PC-3 (cell line): ENCODE measurements around the gene PRSS48. TPM values are rescaled to one million over a fixed set of nuclear protein-coding genes. Genes with fewer than 3 reads are reported as not detected.

ENCODE experiments used
- ATAC-seq: fragments of 200-7000 bp; cut with Tn5 transposase; 2 replicates; pipeline ENCODE4 v1.9.1; 2020; ENCODE audit warnings: mild to moderate bottlenecking, moderate library complexity
- BruUV-seq: library from RNA; stranded (reverse); fragments of 400-500 nt; replicated peaks from 2 replicates; lab custom pipeline; 2021; lab: Mats Ljungman, UMichigan
- CTCF ChIA-PET: fragments of 300-600 bp; sonication (Branson Sonifier 250); formaldehyde crosslinking; loops from one replicate; lab custom pipeline; 2022; ENCODE audit warnings: antibody characterized with exemption; lab: Charles Lee
- POLR2A ChIA-PET: fragments of 300-600 bp; sonication (Branson Sonifier 250); formaldehyde crosslinking; loops from one replicate; lab custom pipeline; 2022; ENCODE audit warnings: antibody characterized with exemption; ENCODE audit not compliant: unreplicated experiment; lab: Charles Lee
- DNase-seq: peaks from one replicate; pipeline ENCODE4 v3.0.0-alpha.2; 2015
- H2AFZ ChIP-seq: fragments of 300-600 bp; sonication (generic); 2 replicates; pipeline ENCODE4 v1.6.0; 2016; ENCODE audit warnings: antibody characterized with exemption, low read length
- H3F3A ChIP-seq: fragments of 300-600 bp; sonication (generic); one replicate; pipeline ENCODE4 v1.6.0; 2017; ENCODE audit warnings: antibody characterized with exemption, low read length, control low read depth, mild to moderate bottlenecking; ENCODE audit not compliant: unreplicated experiment
- H3K27ac ChIP-seq: fragments of 300-600 bp; sonication (generic); 2 replicates; pipeline ENCODE4 v1.5.1; 2016; ENCODE audit warnings: mild to moderate bottlenecking, low read length
- H3K27me3 ChIP-seq: fragments of 300-600 bp; sonication (generic); 2 replicates; pipeline ENCODE4 v1.6.1; 2016; ENCODE audit warnings: low read length, mixed read lengths
- H3K36me3 ChIP-seq: fragments of 300-600 bp; sonication (generic); 2 replicates; pipeline ENCODE4 v1.6.1; 2016; ENCODE audit warnings: low read depth, mixed run types, low read length, mixed read lengths
- H3K4me1 ChIP-seq: fragments of 300-600 bp; sonication (generic); 2 replicates; pipeline ENCODE4 v1.5.1; 2016; ENCODE audit warnings: low read length; ENCODE audit not compliant: insufficient read depth
- H3K4me2 ChIP-seq: fragments of 300-600 bp; sonication (generic); 2 replicates; pipeline ENCODE4 v1.6.0; 2016; ENCODE audit warnings: low read length
- H3K4me3 ChIP-seq: fragments of 300-600 bp; sonication (generic); 2 replicates; pipeline ENCODE4 v1.5.1; 2016; ENCODE audit warnings: mild to moderate bottlenecking, low read length, mixed read lengths
- H3K79me2 ChIP-seq: fragments of 300-600 bp; sonication (generic); 2 replicates; pipeline ENCODE4 v1.6.1; 2017; ENCODE audit warnings: low read length, mixed read lengths
- H3K9ac ChIP-seq: fragments of 300-600 bp; sonication (generic); 2 replicates; pipeline ENCODE4 v1.6.0; 2016; ENCODE audit warnings: mild to moderate bottlenecking, low read length
- H3K9me2 ChIP-seq: fragments of 300-600 bp; sonication (generic); replicated peaks from 2 replicates; pipeline ENCODE4 v1.6.1; 2016; ENCODE audit warnings: mixed run types, low read length, mixed read lengths
- H3K9me3 ChIP-seq: fragments of 300-600 bp; sonication (generic); 2 replicates; pipeline ENCODE4 v1.6.1; 2016; ENCODE audit warnings: low read length, mixed read lengths
- H4K20me1 ChIP-seq: fragments of 300-600 bp; sonication (generic); 2 replicates; pipeline ENCODE4 v1.6.1; 2016; ENCODE audit warnings: low read length, mixed read lengths
- EZH2 ChIP-seq: fragments of 300-600 bp; sonication (generic); IDR thresholded peaks from one replicate; pipeline ENCODE4 v1.6.1; 2017; ENCODE audit warnings: antibody characterized with exemption, mild to moderate bottlenecking, low read length; ENCODE audit not compliant: unreplicated experiment
- EZH2phosphoT487 ChIP-seq: fragments of 300-600 bp; sonication (generic); IDR thresholded peaks from 2 replicates; pipeline ENCODE4 v1.6.1; 2018; ENCODE audit warnings: mild to moderate bottlenecking, antibody characterized with exemption, low read length, borderline replicate concordance
- intact Hi-C: fragments of 100-400 bp; cut with micrococcal nuclease; formaldehyde crosslinking; loops from 2 replicates; pipeline ENCODE4 v1.9.0; 2023
- total RNA-seq: library from RNA; depleted of rRNA; stranded (reverse); fragments of >200 nt; gene quantifications from 2 replicates; pipeline ENCODE4 v1.2.3, GENCODE V29; 2014
- TF ChIP-seq, protein P1 (sequence below): fragments of 300-600 bp; sonication (generic); conservative IDR thresholded peaks from 2 replicates; pipeline ENCODE4 v1.5.1; 2017; ENCODE audit warnings: antibody characterized with exemption, low read depth, mild to moderate bottlenecking, low read length

PRSS48 gene
- total RNA-seq, 1 experiment from 2014 or later, result not detected

DNA sequence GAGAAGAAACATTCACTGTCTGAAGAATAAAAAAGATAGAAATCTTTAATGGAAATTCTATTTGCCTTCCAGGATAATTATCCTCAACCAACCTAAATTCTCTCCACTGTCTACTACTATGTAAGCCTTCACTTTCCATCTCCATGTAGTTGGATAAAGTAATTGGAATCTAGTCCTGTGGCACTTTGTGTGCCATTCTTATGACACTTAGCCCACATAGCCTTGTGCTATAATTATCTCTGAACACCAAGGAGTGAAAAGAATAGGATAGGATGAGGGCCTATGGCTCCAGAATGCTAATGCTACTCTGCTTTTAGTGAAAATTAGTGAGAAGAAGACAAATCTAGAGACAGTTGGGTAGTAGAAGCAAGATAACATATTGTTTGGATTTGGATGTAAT is 20.2 kb downstream of the PRSS48 start:
- no peak overlapping the region for H3K27ac ChIP-seq

DNA sequence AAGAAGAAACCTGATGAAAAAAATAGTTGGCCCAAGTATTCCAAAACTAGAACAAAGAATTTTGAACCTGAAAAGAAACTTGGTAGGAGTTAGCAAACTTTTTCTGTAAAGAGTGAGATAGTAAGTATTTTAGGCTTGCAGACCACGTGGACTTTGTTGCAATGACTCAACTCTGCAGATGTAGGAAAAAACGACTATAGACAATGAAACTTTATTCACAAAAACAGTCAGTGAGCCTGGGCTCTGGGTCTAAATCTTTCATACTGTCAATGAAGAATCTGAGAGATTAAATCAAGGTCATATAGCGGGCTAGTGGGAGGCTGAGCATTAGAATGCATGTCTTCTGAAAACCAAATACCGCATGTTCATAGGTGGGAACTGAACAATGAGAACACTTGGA is 25.5 kb downstream of the PRSS48 start:
- DNase-seq, result no peak
- ATAC-seq, result no peak
- CTCF ChIA-PET, result no interaction called here

More for the DNA sequence above, 20.2 kb downstream of the PRSS48 start:
- no TSS peak for BruUV-seq
- CTCF ChIA-PET, result no interaction called here
- Histone ChIP-seq H3K4me1 (peaks cover 11% of the 10 kb centered on the region), H3F3A (no peaks in the 10 kb centered on the region), H3K4me3 (no peak overlapping the region), H3K4me2 (no peak overlapping the region), H3K9ac (no peak overlapping the region), H3K9me2 (no peaks in the 10 kb centered on the region), H2AFZ (no peak overlapping the region), H3K36me3 (no peaks in the 10 kb centered on the region), H3K9me3 (no peaks in the 10 kb centered on the region), H4K20me1 (no peaks in the 10 kb centered on the region), H3K79me2 (peaks cover 71% of the 10 kb centered on the region), H3K27me3 (no peaks in the 10 kb centered on the region)
- DNase-seq (no peak), ATAC-seq (no peak)
- intact Hi-C loops, result no loop called here
- TF ChIP-seq, protein P1, sequence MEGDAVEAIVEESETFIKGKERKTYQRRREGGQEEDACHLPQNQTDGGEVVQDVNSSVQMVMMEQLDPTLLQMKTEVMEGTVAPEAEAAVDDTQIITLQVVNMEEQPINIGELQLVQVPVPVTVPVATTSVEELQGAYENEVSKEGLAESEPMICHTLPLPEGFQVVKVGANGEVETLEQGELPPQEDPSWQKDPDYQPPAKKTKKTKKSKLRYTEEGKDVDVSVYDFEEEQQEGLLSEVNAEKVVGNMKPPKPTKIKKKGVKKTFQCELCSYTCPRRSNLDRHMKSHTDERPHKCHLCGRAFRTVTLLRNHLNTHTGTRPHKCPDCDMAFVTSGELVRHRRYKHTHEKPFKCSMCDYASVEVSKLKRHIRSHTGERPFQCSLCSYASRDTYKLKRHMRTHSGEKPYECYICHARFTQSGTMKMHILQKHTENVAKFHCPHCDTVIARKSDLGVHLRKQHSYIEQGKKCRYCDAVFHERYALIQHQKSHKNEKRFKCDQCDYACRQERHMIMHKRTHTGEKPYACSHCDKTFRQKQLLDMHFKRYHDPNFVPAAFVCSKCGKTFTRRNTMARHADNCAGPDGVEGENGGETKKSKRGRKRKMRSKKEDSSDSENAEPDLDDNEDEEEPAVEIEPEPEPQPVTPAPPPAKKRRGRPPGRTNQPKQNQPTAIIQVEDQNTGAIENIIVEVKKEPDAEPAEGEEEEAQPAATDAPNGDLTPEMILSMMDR, result no peak
- no peak for TF ChIP-seq EZH2
- TF ChIP-seq EZH2phosphoT487, result no peak
- POLR2A ChIA-PET, result no interaction called here

DNA sequence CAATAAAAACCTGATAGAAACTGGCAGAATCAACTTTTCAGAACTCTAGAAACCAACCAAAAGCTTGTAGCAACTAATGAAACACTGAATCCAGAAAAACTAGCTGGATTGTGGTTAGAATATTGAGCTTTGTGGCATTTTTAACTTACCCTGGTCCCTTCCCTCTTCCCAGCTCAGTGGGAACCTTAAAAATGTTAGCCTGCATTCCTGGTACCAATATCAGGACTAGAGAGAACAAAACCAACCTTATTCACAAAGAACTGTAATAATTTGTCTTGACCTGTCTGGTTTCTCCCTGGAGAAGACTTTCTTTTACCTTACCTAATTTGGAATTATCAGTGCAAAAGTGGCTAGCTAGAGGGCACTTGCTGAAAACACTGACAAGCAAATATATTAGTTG is 27.3 kb downstream of the PRSS48 start:
- ATAC-seq, result no peak
- Histone ChIP-seq H3K4me3 (no peak overlapping the region), H2AFZ (no peak overlapping the region), H3K9ac (no peak overlapping the region), H3K4me1 (peaks cover 13% of the 10 kb centered on the region), H3K79me2 (peaks cover 83% of the 10 kb centered on the region), H3K27ac (peak overlapping the region; percentile 24), H3K9me3 (no peaks in the 10 kb centered on the region), H3K27me3 (no peaks in the 10 kb centered on the region), H3K36me3 (no peaks in the 10 kb centered on the region; the same call in 1 of the 2 replicates), H4K20me1 (no peaks in the 10 kb centered on the region), H3F3A (peaks cover 4% of the 10 kb centered on the region), H3K4me2 (no peak overlapping the region), H3K9me2 (no peaks in the 10 kb centered on the region)
- BruUV-seq, result no TSS peak
- ChIA-PET POLR2A (no interaction called here), CTCF (interaction anchor here (0.6 to 0.9 kb wide), 2 partner anchors 18 to 237 kb away, joined by 4 to 5 read pairs; no protein-coding TSS in a partner anchor)
- intact Hi-C loops, result loop anchor here (2.0 kb wide), 2 partner anchors 13 to 21 kb away; partner anchors contain the start of gene SH3D19
- DNase-seq, result no peak
- no peak for TF ChIP-seq EZH2
- TF ChIP-seq EZH2phosphoT487, result no peak
- TF ChIP-seq, protein P1, result no peak

More for the DNA sequence above, 25.5 kb downstream of the PRSS48 start:
- H3K79me2 ChIP-seq, result peaks cover 79% of the 10 kb centered on the region
- H3K9ac ChIP-seq, result no peak overlapping the region
- H3K9me2 ChIP-seq, result no peaks in the 10 kb centered on the region
- no peaks in the 10 kb centered on the region for H3K9me3 ChIP-seq
- no peaks in the 10 kb centered on the region; the same call in 1 of the 2 replicates for H3K36me3 ChIP-seq
- H3K27ac ChIP-seq, result no peak overlapping the region
- peaks cover 13% of the 10 kb centered on the region for H3K4me1 ChIP-seq
- no peak for TF ChIP-seq EZH2
- TF ChIP-seq, protein P1, result no peak
- no peak for TF ChIP-seq EZH2phosphoT487
- H3K27me3 ChIP-seq, result no peaks in the 10 kb centered on the region
- POLR2A ChIA-PET, result no interaction called here
- intact Hi-C loops, result no loop called here
- H3K4me2 ChIP-seq, result no peak overlapping the region
- H2AFZ ChIP-seq, result no peak overlapping the region
- peaks cover 4% of the 10 kb centered on the region for H3F3A ChIP-seq
- H3K4me3 ChIP-seq, result no peak overlapping the region
- BruUV-seq, result no TSS peak
- no peaks in the 10 kb centered on the region for H4K20me1 ChIP-seq
